Stimulated activated CD4-positive, alpha-beta T cell treated with anti-CD3 and anti-CD28 coated beads, TNF-alpha, amount 100 ng/mL, for 24 hours (primary cell): ENCODE results near the gene HELT.

ENCODE experiments used
- DNase-seq, 3 experiments: peaks; one replicate each; pipeline ENCODE4 v3.0.0-alpha.2; 2020; ENCODE audit warnings: low read depth in 3 of 3

HELT gene

DNA sequence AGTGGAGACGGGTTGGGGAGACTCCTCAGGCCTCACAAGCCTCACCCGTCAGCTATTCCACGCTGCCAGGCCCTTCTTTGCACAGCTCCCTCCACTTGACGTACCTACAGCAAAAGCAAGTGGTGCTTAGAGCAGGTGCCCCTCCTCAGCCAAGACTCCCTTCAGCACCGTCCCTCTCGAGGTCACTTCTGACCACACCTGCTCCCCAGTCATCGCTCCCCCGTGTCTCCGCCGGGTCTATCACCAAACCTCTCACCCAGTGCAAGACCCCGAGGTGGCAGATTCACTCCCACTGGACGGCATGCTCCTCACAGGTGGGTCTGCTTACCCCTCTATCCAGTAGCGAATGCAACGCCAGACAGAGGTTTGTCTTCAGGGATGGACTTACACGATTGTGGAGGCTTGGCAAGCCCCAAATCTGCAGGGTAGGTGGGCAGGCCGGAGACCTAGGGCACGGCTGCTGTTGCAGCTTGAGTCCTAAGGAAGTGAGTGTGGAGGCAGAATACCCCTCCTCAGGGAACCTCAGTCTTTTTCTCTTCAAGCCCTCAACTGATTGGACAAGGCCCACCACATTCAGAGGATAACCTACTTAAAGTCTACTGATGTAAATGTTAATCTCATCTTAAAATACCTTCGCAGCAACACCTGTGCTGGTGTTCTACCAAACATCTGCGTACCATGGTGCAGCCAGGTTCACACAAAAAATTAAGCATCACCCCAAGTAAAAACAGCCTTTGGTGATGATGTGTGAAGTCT lies 14.5 kb upstream of the HELT start:
- no peak for DNase-seq

DNA sequence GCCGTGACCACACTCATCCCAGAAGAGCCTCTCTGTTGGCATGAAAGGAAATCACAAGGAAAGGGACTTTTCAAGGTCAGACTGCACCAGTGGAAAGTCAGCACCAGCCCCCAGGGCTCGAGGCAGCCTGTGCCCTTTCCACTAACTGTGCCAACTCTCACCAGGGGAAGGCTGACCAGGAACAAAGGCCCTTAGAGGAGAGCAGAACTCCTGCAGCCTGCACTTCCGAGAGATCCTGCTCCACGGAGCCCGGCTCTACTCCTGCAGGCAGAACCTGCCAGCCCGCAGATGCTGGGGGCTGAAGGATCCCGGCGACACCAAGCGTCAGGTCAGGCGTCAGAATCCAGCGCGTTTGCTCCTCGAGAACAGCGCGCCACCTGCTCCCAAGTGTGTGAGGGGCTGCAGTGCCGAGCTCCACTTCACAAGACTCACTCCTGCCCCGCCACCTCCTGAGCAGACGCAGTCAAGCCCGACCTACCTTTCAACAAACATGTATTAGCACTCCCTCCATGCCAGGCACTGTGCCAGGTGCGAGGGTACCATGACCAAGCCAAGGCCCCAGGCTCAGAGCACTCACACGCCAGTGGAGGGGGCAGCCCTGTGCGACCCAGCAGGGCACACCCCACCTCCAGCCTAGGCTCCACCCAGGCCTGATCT lies 13.6 kb upstream of the HELT start:
- DNase-seq = no peak

DNA sequence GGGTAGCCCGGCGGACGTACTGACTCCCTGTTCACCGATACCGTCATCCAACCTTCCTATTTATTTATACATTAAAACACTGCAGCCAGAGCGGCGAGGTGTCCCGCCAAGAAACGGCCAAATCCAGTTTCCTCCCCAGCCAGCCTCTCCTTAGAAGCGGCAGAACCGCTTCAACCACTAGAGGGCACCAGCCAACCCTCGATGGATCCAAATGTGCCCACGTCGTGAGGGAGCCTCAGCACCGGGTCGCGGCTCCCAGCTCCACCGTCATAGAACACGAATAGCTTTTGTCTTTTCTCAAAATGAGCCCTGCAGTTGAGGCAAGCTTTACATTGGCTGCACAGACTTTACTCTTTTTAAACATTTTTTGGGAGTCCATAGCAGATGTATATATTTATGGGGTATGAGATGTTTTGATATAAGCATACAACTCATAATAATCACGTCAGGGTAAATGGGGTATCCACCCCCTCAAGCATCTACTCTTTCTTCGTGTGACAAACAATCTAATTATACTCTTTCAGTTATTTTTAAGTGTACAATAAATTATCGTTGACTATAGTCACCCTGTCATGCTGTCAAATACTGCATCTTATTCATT lies 13.0 kb upstream of the HELT start:
- DNase-seq = peak; percentile 65 to 78 (median 70)

DNA sequence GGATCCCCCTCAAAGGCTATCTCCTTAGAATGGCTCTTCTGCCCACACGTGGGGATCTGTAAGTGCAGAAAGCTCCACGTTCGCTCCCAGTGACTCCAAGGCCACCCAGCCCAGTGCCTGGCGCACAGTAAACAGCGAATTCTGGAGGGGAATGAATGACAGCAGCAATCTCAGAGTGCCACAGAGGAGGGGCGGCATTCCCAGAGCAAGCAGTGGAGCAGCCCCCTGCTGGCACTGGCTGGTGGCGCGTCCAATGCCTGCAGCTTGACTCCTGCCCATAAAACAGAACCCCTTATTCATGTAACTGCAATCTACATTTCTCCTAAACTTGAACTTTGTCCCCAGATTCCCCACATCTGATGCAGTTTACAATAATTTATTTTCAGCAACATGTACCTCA lies 6.9 kb upstream of the HELT start:
- DNase-seq = no peak

DNA sequence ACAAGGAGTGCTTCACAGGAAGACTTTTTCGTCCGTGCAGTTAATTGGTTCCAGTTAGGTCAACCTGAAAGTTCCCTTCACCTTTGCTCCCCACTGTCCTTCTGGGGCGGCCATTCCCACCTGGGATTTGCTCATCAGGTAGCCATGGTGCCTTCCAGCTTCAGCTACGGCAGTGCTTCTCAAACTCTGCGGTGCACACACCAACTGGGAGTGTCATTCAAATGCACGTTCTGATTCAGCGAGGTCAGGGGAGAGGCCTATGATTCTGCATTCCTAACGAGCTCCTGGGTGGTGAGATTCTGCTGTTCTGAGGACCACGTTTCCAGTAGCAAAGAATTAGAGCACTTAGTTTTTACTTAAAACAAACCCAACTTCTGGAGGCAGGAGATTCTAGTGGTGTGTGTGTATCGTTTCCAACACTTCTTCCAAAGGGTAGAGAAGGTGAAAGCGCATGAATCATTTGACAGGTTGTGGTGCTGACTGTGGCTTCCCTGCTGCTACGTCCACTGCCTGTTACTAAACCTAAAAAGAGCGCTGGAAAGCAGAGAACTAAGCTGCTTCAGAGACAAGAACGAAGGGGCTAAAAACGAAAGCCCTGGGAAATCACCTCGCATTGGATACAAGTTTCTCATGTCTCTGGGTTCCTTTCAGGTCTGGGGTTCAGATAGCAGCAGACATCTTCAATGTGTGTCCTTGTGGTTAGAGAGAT lies 4.7 kb upstream of the HELT start:
- DNase-seq = no peak

DNA sequence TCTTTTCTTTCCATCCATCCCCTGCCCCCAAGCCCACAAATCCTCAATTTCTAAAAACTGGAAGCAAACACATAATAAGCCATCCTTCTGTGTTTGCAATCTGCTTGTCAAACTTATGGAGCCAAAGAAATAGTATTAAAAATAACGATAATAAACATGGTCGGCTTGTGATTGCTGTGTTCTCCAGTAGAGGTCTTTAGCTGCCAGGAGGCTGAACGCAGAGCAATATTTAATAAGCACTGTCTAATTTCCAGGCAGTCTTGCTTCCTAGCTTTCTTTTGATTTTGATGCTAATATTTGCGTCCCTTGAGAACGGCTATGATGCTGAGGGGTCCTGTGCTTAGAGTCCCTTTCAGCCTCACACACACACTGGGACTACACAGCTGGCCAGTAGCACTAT lies 3.2 kb upstream of the HELT start:
- no peak for DNase-seq

DNA sequence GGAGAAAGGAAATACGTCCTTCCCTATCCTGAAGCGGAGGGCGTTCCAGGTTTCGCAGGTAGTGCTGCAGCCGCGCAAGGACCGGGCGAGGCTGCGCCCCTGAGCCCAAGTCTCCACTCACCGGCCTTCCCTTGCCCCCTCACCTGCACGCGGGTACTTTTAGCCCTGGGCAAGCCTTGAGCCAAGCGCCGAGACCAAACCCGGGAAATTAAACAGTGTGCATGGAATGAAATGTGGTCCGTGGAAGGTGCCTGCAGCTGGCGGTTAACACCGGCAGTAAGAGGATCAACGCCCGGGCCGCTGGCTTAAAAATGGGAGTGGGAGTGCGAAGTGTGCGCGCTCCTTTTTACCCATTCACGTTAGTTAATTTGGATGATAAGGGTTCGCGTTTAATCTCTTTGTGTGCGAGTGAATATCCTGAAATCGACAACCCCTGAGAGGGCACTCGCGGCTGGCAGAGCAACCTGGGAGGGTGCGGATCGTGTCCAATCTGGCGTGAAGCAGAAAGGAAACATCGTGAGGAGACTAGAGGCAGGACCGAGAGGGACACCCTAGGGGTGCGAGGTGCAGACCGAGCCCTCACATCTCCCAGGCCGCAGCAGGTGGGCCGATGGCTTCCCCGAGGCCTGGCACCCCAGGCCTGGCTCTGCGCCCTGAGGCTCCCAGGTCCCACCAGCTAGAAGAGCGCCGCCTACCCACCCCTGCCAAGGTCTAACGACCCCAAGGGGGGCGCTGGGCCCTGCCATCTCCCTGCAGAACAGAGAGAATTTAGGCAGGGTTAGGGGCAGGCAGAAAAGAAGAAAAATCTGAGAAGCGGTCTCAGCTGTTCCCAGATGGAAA lies 2.0 kb upstream of the HELT start:
- no peak for DNase-seq

DNA sequence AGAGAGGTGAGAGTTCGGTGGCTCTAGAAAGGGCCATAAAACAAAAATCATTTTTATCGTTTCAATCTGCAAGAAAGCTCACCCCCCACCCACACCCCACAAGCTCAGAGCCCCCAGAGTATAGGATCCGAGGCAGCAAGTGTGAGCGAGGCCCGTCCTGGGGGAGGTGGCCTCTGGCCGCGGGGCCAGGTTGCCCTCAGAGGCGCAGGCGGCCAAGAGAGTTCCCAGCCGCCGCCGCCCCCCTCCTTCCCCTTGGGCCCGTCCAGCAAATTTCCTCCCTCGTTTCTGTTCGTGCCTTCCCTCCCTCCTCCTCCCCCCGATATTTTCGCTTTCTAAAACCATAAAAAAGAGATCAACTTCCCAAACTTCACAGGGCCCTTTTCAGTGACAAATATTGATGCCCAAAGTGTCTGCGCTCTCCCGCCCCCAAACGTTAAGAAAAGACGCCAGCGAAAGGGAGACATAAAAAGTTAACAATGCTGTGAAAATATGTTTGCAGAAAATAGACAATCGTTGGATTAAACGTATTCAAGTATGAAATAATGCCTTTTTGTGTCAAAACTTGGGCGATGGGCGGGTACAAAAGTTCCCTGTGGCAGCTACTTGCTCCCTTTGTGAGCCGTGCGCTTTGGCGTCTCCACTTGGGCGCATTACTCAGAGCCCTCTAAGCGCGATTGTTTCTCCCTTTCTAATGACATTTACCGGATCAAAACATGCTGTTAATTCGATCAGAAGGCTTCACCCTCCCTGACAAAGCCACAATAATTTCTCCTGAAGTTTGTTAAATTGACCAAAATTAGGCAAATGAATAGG lies 1.1 kb upstream of the HELT start:
- DNase-seq = no peak

DNA sequence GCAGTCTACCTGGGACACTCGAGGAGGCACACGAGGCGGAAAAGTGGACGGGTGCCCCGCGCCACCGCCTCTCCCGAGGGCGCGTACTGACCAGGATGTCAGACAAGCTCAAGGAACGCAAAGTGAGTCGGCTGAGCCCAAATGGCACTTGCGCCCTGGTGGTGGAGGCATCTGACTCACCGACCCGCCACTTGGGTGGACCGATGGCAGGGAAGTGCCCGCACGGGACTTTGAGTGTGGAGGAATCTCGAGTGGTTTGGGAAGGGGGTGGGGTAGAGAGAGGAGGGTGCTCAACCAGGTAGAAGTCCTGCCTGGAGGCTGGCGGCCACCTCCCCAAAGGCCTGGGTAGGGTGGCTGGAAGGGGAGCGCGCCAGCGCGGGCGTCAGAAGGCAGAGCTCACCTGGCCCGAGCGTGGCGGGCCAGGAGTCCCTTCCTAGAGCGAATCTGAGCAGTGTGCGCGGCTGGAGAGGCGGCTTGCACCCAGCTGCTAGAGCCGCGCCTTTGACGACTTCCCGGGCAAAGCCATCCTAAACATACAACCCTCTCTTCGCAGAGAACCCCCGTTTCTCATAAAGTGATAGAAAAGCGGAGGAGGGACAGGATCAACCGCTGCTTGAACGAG lies 655 bp downstream of the HELT start:
- no peak for DNase-seq

DNA sequence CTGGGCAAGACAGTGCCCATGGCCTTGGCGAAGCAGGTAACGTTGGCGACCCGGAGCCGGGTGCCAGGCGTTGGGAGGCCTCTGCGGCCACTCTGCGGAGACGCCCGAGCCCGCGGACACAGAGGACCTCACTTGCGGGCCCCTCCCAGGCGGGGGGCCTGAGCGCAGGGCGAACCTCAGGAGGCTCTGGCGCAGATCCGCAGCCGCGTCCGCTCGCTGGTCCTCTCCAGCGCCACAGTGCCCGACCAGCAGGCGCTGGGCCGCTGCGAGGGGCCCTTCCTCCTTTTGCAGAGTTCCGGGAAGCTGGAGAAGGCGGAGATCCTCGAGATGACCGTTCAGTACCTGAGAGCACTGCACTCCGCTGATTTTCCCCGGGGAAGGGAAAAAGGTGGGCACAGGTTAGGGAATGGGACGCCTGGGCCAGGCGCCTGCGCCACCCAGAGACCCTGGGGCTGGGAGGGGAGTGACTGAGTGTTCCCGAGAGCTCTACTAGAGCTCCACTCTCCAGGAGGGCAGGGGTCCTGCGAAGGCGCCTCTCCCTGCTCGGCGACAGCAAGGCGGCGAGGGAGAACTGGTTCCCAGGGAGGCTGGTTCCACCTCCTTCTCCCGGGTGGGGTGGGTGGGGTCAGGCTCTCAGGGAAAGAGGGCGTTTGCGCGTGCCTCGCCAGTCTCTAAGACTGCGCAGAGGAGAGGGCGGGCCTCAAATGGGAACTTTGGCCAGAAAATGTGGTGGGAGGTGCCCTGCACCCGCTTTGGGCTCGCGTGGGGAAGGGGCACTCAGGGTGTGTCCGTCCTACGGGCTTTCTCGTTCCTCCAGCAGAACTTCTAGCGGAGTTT lies 1.4 kb downstream of the HELT start:
- no peak for DNase-seq

DNA sequence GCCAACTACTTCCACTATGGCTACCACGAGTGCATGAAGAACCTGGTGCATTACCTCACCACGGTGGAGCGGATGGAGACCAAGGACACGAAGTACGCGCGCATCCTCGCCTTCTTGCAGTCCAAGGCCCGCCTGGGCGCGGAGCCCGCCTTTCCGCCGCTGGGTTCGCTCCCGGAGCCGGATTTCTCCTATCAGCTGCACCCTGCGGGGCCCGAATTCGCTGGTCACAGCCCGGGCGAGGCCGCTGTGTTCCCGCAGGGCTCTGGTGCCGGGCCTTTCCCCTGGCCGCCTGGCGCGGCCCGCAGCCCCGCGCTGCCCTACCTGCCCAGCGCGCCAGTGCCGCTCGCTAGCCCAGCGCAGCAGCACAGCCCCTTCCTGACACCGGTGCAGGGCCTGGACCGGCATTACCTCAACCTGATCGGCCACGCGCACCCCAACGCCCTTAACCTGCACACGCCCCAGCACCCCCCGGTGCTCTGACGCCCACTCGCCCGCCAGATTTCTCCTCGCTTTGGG lies 2.1 kb downstream of the HELT start:
- DNase-seq = no peak

DNA sequence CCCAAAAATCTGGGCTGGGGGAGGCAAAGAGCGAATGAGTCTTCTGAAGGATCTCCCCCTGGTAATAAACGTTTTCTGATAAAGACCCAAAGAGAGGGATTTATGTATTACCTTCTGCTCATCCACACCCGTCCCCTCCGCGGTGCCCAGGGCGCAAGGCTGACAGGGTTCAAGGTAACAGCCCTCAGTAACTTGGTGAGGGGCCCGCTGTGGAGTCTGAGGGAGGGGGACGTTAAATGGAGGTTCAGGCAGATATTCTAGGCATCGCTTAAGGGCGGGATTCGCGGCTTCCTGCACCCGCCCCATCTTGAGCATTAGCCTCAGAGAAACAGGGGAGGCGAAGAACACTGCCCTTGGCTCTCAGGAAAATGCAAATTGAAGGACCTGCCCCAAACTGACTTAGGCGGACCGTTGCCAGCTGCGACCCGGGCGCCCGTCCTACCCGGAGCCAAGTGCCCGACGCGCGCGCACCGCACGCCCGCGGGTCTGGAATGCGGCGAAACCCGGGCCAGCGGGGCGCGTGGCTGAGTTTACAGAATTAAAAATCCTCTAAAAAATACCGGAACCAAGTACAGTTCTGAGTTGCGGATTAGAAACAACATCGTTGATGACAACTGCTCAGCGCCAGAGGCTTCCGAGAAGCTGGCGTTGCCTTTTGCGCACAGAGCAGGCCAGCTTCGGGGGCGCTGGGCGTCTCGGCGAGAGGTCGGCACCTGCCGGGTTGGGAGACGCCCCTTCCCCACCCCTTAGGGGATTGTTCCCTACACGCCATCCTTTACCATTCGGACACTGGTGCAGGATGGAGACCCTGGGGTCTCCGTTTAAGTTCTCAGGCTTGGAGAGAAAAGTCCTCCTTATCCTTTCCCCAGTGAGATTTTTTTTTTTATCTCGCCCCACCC lies 2.8 kb downstream of the HELT start:
- no peak for DNase-seq

DNA sequence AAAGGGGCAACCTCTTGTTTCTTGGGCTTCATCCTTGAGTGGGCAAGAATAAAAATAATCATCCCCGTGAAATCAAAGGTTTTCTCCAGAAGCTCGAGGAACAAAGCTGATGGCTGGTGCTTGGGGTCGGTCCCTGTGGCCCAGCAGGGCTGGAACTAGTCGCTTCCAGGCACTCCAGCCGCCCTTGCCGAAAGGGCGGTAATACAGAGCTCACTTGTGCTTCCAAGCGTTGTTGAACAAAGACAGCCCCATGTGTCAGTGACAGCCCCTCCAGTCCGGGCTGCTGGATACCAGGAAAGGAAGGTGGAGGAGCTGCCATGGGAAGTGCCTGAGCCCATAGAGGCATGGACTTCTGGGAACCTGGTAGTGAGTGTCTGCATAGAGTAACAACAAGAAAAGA lies 5.2 kb downstream of the HELT start:
- DNase-seq = no peak

DNA sequence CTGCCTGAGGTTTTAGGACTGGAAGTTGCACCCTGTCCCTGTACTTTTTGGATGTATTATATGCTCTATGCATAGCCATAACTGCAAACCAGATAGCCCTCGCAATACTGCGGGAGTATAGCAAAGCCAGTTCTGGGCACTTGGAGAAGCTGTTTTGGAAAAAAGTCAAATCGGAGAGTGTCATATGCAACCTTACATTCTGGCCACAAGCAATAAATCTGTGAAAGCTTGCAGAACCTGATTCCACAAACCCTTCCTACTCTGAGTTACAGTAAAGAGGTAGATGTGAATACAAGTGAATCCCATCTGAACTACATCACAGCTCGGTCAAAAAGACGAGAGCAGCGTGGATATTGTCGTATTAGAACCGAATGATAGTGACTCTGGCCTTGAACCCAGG lies 10.3 kb downstream of the HELT start:
- no peak for DNase-seq

DNA sequence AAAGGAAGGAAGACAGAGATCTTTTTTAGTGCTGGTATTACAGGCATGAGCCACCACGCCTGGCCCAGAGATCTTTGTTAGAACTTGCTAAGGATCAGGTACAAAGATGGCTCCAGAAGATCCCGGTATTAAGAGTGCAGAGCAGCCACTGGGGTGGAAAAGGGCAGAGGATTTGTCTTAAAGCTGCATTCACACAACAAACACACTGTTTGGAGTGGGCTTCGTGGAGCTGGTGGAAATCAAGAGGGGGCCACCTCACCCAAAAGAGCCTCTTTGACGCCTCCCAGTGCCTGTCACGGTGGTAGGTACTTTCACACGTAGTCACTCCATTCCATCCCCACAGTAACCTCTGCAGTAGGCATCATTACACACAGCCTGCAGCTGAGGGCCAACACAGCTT lies 13.3 kb downstream of the HELT start:
- DNase-seq = no peak

DNA sequence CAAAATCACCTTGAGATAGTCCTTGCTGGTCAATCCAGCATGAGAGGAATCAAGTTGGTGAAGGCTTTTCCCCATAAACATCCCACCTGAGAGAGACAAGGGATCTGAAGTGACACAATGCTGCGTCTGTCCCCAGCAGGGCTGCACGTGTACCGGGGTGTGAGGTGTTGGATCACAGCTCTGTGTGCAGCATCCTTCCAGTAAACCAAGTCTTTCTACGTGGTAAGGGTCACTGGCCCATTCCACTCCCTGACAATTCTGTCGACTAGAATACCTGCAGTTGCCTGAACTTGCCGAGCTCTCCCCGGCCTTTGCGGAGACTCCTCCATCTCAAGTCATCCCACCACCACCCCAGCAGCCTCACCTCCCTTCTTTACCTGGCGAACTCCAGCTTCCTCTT lies 14.8 kb downstream of the HELT start:
- no peak for DNase-seq

DNA sequence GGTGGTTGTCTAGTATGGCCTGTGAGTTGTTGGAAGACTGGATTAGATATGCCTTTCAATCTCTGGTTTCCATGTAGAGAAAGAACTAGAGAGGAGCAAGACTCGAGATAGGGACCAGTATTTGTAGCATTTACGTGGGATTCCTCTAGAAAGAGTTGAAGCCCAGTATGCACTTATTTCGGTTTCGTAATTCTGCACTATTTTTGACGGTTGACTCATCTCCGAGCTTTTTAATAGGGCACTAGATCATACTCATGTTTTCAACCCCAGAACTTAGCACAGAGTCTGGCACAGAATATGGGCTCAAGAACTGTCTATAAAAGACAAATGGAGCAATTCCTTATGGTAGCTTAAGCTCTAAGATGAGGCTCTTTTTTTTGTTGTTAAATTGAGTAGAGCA lies 15.7 kb downstream of the HELT start:
- DNase-seq = no peak

DNA sequence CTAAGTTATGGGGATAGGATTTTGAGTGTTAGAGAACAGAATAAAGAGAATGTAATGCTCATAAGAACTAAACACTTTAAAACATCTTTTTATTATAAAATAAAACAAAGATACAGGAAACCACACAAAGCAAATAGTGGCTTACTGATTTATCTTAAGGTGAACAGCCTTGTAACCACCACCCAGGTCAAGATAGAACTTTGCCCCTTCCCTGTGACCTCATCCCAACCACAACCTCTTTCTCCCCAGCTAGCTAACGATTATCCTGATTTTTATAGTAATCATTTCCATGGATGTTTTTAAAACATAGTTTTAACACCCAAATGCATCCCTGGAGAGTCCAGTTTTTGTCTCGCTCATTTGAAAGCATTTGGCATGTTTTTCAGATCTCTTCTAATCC lies 17.0 kb downstream of the HELT start:
- DNase-seq = no peak
